22Rv1 (cell line): Measurements from ENCODE around the gene RNASE12.

Experiments
- CTCF ChIP-seq: fragments of 450-650 bp; IDR thresholded peaks from 2 replicates; pipeline ENCODE4 v1.5.1; 2017; ENCODE audit warnings: mild to moderate bottlenecking
- ZFX ChIP-seq: fragments of 450-650 bp; IDR thresholded peaks from 2 replicates; pipeline ENCODE4 v1.6.1; 2017; ENCODE audit warnings: antibody characterized with exemption, borderline replicate concordance

- TF ChIP-seq ZFX (no peak), CTCF (no peak)
These were observed 31.7 kb downstream of the RNASE12 start for GRCh38 chr14:20559461-20559904.
